GM18520 (cell line): Measurements from ENCODE around the gene GTF2F1.
"Not testable (repeated sequence)": the region's sequence is repeated elsewhere in the genome, so short reads cannot be mapped to it uniquely, and the experiment has no call there.

Experiments used
- ATAC-seq: cut with Tn5 transposase; IDR thresholded peaks from one replicate; pipeline ENCODE4 v1.9.1; 2021; ENCODE audit not compliant: unreplicated experiment

Gene GTF2F1

DNA sequence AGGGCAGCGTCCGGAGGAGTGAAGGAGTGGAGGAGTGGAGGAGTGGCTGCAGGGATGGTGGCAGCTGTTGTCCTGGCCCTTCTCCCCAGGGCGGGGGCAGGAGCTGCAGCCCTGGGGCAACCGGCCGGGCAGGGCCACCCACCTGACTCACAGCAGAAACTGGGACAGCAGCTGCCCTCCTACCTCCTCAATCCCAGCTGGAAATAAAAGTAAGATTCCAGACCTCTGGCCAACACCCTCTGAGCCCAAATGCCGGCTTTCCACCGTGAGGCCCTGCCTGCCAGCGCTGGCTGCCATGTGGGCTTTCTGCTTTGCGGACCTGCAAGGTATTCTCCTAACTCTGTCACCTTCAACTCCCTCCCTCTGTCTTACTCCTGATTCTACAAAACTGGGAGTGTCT is 35.0 kb downstream of the GTF2F1 start:
- no peak for ATAC-seq

DNA sequence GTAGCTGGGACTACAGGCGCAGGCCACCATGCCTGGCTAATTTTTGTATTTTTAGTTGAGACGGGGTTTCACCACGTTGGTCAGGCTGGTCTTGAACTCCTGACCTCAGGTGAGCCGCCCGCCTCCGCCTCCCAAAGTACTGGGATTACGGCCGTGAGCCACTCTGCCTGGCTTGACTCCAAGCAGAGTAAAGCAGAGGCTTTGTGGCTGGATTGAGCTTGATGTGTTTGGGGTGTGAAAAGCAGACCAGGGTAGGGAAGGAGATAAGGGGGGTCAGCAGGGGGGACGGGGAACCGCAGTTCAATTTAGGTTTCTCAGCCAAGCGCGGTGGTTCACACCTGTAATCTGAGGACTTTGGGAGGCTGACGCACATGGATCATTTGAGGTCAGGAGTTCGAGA is 35.8 kb downstream of the GTF2F1 start:
- ATAC-seq = no peak

DNA sequence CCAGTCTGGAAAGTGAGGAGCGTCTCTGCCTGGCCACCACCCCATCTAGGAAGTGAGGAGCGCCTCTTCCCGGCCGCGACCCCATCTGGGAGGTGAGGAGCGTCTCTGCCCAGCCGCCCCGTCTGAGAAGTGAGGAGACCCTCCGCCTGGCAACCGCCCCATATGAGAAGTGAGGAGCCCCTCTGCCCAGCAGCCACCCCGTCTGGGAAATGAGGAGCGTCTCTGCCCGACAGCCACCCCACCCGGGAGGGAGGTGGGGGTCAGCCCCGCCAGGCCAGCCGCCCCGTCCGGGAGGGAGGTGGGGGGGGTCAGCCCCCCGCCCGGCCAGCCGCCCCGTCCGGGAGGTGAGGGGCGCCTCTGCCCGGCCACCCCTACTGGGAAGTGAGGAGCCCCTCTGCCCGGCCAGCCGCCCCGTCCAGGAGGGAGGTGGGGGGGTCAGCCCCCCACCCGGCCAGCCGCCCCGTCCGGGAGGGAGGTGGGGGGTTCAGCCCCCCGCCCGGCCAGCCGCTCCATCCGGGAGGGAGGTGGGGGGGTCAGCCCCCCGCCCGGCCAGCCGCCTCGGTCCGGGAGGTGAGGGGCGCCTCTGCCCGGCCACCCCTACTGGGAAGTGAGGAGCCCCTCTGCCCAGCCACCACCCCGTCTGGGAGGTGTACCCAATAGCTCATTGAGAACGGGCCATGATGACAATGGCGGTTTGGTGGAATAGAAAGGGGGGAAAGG is 37.5 kb downstream of the GTF2F1 start:
- ATAC-seq = not testable (repeated sequence)

DNA sequence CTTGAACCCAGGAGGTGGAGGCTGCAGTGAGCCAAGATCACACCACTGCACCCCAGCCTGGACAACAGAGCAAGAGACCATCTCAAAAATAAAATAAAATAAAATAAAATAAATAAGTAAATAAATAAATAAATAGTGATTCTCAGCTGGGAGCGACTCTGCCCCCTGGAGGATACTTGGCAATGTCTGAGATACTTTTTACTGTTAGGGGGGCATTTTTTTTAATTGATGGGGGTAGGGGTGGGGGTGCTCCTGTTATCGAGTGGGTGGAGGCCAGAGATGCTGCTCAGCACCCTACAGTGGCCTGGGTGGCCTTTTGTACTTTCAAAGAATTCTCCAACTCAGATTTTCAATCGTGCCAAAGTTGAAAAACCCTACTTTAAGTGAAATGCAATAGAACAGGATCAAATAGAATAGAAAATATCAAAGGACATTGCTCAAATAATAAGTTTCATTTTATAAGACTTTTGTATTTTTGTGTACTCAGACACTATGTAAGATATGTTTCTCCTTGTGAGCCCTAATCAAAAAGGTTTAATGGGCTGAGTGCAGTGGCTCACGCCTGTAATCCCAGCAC is 38.8 kb downstream of the GTF2F1 start:
- ATAC-seq = no peak

DNA sequence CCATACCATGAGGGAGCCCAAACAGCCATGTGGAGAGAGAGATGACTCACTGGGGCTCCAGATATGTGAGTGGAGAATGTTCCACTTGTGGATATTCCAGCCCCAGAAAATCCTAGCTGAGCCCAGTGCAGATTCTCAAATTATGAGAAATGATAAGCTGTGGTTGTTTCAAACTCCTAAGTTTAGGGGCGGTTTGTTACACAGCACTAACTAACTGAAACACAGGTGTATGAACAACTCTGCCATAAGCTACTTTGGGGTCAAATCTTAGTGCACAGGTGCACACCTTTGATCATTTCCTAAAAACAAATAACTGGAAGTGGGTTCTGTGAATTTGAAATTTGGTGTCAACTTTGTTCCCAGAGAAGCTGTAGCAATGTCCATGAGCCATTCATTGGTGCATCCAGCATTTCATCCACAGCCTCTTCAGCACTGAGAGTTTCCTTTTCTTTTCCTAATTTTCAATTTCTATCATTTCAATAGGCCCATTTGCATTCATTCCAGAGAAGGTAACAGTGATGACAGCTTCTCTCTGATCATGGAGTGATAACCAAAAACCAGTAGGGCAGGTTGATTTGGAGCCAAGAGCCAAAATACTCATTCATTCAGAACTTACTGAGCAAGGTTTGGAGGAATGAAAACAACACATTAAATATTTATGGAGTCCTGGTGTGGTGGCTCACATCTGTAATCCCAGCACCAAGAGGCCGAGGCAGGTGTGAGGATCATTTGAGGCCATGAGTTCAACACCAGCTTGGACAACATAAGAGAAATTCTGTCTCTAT is 40.4 kb downstream of the GTF2F1 start:
- no peak for ATAC-seq

DNA sequence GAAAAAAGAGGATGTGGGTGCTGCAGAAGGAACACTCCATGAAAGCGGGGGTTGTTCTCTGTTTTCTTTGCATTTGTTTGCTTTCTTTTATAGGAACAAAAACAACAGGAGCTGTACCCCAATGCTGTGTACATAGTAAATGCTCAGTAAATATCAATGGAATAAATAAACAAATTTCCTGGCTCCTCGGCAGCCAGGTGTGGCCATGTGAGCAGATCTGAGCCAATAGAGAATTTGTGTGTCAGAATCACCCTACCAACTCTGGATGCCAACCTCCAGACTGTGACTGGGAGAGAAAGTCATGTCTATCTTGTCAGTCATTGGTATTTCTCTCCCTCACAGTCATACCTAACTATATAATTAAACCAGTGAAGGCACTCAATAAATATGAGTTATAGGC is 42.3 kb downstream of the GTF2F1 start:
- ATAC-seq = no peak

DNA sequence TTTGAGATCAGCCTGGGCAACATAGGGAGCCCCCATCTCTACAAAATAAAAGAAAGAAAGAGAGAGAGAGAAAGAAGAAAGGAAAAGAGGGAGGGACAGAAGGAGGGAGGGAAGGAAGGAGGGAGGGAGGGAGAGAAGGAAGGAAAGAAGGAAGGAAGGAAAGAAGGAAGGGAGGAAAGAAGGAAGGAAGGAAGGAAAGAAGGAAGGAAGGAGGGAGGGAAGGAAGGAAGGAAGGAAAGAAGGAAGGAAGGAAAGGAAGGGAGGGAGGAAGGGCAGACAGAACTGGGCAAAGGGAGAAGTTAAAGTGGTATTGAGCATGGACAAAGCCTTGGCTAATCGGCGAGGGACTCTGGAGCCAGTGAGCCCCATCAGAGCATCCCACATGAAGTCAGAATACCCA is 43.7 kb downstream of the GTF2F1 start:
- not testable (repeated sequence) for ATAC-seq

DNA sequence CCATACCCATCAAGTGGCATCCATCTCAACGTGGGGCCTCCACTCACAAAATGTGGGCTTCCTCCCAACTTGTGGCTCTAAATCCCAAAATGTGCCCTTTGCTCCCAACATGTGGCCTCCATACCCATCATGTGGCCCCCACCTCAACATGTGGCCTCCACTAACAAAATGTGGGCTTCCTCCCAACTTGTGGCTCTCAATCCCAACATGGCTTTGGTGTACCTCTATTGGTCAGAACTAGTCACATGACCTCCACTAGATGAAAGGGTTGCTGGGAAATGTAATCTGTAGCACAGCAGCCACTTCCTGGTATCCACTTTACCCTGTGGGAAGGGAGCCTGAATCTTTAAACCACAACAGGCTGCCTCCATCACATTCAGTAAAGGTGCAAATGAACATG is 49.5 kb downstream of the GTF2F1 start:
- ATAC-seq = no peak

DNA sequence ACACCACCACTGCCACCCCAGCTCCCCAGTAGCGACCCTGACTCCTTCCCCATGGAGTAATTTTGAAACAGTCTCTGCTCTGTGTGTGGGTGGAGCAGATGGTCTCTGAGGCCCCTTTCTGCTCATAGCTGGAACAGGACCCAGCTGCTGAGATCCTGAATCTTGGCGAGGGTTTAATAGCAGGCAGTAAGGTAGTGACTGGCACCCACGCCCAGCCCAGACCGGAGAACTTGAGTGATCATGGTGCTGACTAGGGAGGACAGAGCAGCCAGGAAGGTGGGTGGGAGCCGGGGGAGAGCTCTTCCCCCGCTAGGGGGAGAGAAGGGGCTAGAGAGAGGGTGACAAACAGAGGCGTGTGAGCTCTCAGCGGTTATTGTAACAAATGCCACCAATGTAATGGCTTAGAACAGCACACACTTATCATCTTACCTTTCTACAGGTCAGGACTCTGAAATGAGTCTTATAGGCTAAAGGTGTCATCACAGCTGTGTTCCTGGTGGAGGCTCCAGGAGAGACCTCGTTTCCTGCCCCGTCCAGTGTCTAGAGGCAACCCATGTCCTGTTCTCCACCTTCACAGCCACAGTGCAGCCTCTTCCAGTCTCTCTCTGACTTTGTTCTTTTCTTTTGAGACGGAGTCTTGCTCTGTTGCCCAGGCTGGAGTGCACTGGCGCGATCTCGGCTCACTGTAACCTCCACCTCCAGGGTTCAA is 52.3 kb downstream of the GTF2F1 start:
- no peak for ATAC-seq

DNA sequence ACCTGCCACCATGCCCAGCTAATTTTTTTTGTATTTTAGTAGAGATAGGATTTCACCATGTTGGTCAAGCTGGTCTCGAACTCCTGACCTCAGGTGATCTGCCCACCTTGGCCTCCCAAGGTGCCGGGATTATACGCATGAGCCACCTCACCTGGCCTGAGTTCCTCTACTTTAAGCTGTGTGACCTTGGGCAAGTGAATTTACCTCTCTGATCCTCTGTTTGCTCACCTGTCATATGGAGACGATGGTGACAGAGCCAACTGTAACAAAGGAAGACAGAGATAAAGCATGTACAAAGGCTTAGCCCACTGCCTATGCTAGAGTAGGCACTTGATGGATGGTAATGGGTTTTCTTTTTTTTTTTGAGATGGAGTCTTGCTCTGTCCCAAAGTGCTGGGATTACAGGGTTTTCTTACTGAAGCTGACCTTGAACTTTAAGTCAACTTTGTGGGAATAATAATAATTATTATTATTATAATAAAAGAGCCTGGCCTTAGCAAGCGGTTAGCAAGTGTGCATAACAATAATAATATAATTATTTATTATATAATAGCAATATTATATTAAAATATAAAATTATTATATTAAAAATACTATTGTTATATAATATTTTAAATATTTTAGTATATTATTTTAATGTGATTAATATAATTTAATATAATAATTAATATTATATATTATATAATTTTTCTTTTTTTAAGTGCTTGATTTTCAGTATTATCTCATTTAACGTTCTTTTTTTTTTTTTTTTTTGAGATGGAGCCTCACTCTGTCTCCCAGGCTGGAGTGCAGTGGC is 58.3 kb downstream of the GTF2F1 start:
- ATAC-seq = no peak

DNA sequence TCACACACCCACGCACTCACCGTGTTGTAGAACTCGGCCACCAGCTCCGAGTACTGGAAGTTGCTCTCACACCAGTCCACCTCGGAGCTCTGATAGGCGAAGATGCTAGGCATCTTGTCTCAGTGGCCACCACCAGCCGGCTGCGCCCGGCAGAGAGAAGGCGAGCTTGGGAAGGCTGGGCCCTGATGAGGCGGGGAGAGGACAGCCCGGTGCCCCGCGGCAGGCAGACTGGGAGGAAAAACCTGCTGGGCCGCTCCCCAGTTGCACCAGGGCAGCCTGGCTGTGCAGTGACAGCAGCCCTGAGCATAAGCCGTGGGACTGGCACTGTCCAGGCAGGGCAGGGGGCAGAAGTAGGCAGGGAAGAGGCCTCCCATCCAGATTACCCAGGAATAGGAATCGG is 59.5 kb downstream of the GTF2F1 start, which contains the start of gene ACER1:
ACER1 (minus strand) TSS at position 174 of the 400 bp plus-strand sequence; CDS start at position 113, 61 bp downstream.
- ATAC-seq = no peak
